PFSK-1 (cell line): ENCODE data around the gene FAIM. TPM values are rescaled to one million over a fixed set of nuclear protein-coding genes. Genes with fewer than 3 reads are reported as not detected.

Source experiments
- FOXP2 ChIP-seq: optimal IDR thresholded peaks from 2 replicates; pipeline ENCODE3; 2011; ENCODE audit warnings: borderline replicate concordance, control low read depth, inconsistent platforms; ENCODE audit not compliant: insufficient read depth; ENCODE audit errors: extremely low read length, extremely low read depth
- POLR2AphosphoS5 ChIP-seq: IDR thresholded peaks from 2 replicates; pipeline ENCODE4 v1.6.1; 2012; ENCODE audit warnings: low read depth, mild to moderate bottlenecking, control low read depth, low read length, moderate library complexity
- SIN3A ChIP-seq: IDR thresholded peaks from 2 replicates; pipeline ENCODE4 v1.6.1; 2012; ENCODE audit warnings: mild to moderate bottlenecking, low read length, moderate library complexity, borderline replicate concordance; ENCODE audit not compliant: insufficient read depth
- TAF1 ChIP-seq: IDR thresholded peaks from 2 replicates; pipeline ENCODE4 v1.6.1; 2012; ENCODE audit warnings: low read length, control low read depth, borderline replicate concordance; ENCODE audit not compliant: insufficient read depth
- polyA plus RNA-seq: library from polyadenylated mRNA; unstranded; fragments of >200 nt; gene quantifications from one replicate; pipeline ENCODE4 v1.2.1, GENCODE V29; 2012; ENCODE audit warnings: low read depth, missing spikeins; ENCODE audit not compliant: insufficient read length
- TF ChIP-seq, protein P1 (sequence below), 2 experiments: IDR thresholded peaks; 2 replicates each; pipeline versions ENCODE4 v1.6.1 to v1.8.0; 2011 to 2012; ENCODE audit warnings: low read depth in 2 of 2, low read length in 2 of 2, control low read depth in 1 of 2, inconsistent platforms in 1 of 2, mild to moderate bottlenecking in 1 of 2, moderate library complexity in 1 of 2; ENCODE audit not compliant: insufficient read depth in 1 of 2

FAIM gene, protein sequence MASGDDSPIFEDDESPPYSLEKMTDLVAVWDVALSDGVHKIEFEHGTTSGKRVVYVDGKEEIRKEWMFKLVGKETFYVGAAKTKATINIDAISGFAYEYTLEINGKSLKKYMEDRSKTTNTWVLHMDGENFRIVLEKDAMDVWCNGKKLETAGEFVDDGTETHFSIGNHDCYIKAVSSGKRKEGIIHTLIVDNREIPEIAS
- not detected for polyA plus RNA-seq

DNA sequence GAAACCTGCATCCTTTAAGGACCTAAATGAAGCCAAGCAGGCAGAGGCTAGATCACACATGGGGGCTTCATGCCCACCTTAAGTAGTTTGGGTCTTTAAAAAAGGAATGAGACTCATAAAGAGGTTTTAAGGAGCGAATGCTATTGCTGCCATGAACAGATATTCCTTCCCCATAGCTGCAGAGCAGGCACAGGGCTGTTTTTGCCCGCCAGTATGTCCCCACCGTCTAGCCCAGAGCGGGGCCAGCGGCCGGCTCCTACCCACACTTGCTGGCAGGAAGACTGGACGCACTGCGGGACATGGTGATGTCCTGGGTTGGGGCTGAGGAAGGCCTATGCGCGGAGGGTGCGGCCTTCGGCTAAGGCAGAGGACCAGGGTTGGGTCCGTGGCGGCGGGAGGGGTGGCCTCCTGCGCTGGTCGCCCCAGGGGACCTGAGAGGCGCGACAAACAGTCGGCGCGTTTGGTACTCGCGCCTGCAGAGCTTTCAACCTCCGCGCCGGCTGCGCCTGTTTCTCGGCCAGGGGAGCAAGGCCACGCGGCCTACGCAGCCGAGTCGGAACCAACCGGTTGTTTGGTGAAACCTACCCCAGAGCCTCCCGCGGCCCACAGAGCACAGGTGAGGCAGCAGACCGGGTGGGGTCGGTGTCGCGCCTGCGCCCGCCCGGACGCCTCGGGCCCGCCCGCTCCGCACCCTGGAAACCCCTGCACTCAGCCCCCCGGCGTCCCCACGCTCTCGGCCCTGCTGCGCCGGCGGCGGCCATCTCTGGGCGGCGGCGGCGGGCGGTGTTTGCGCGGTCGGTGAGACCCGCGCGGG is at the start of gene FAIM:
Gene FAIM, plus strand, starts transcription at position 450 of the 814 bp plus-strand sequence. CDS start 10,956 bp downstream, outside the sequence.
- TF ChIP-seq TAF1 (no peak), SIN3A (no peak), POLR2AphosphoS5 (no peak), FOXP2 (no peak)
- TF ChIP-seq, protein P1, sequence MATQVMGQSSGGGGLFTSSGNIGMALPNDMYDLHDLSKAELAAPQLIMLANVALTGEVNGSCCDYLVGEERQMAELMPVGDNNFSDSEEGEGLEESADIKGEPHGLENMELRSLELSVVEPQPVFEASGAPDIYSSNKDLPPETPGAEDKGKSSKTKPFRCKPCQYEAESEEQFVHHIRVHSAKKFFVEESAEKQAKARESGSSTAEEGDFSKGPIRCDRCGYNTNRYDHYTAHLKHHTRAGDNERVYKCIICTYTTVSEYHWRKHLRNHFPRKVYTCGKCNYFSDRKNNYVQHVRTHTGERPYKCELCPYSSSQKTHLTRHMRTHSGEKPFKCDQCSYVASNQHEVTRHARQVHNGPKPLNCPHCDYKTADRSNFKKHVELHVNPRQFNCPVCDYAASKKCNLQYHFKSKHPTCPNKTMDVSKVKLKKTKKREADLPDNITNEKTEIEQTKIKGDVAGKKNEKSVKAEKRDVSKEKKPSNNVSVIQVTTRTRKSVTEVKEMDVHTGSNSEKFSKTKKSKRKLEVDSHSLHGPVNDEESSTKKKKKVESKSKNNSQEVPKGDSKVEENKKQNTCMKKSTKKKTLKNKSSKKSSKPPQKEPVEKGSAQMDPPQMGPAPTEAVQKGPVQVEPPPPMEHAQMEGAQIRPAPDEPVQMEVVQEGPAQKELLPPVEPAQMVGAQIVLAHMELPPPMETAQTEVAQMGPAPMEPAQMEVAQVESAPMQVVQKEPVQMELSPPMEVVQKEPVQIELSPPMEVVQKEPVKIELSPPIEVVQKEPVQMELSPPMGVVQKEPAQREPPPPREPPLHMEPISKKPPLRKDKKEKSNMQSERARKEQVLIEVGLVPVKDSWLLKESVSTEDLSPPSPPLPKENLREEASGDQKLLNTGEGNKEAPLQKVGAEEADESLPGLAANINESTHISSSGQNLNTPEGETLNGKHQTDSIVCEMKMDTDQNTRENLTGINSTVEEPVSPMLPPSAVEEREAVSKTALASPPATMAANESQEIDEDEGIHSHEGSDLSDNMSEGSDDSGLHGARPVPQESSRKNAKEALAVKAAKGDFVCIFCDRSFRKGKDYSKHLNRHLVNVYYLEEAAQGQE (IDR thresholded peaks at IDR 0.05; ENCODE audit: insufficient read depth in 1 of 2, low read depth in 2 of 2, low read length in 2 of 2) = no peak

DNA sequence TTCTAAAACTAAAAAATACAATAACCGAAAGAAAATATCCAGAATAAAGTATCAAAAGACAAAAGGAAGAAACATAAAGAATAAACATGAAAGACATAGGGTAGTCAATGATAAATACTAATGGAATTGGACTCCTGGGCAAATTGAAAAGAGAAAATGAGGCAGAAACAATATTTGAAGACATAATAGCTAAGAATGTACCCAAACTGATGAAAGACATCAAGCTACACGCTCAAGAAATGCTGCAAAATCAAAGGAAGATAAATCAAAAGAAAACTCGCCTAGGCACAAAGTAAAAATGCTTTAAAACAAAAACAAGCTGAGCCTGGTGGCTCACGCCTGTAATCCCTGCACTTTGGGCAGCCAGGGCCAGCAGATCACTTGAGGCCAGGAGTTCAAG is 49.4 kb upstream of the FAIM start:
- no peak for TF ChIP-seq TAF1
- TF ChIP-seq, protein P1 (IDR thresholded peaks at IDR 0.05; ENCODE audit: insufficient read depth in 1 of 2, low read depth in 2 of 2, low read length in 2 of 2) = no peak
- no peak for TF ChIP-seq POLR2AphosphoS5
- no peak for TF ChIP-seq FOXP2
- no peak for TF ChIP-seq SIN3A

DNA sequence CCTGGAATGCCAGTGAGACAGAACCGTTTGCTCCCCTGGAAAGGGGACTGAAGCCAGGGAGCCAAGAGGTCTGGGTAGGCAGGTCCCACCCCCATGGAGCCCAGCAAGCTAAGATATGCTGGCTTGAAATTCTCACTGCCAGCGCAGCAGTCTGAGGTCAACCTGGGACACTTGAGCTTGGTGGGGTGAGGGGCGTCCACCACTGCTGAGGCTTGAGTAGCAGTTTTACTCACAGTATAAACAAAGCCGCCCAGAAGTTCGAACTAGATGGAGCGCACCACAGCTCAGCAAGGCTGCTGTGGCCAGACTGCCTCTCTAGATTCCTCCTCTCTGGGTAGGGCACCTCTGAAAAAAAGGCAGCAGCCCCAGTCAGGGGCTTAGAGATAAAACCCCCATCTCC is 48.1 kb upstream of the FAIM start:
- TF ChIP-seq, protein P1 (IDR thresholded peaks at IDR 0.05; ENCODE audit: insufficient read depth in 1 of 2, low read depth in 2 of 2, low read length in 2 of 2) = no peak
- TF ChIP-seq FOXP2 (no peak), POLR2AphosphoS5 (no peak), SIN3A (no peak), TAF1 (no peak)

- TF ChIP-seq SIN3A (no peak), POLR2AphosphoS5 (no peak), TAF1 (no peak)
- TF ChIP-seq, protein P1 (IDR thresholded peaks at IDR 0.05; ENCODE audit: insufficient read depth in 1 of 2, low read depth in 2 of 2, low read length in 2 of 2) = no peak
Observed at GRCh38 chr3:138567403-138567802, 41.2 kb upstream of the FAIM start.
